Osteocyte (in vitro differentiated cells): ENCODE measurements around the gene QRFP. TPM values are rescaled to one million over a fixed set of nuclear protein-coding genes. Genes with fewer than 3 reads are reported as not detected.

Source experiments
- DNase-seq: peaks from one replicate; pipeline ENCODE4 v3.0.0; 2021; ENCODE audit warnings: mixed read lengths; ENCODE audit not compliant: unreplicated experiment; ENCODE audit errors: extremely low spot score
- H3K27ac Mint-ChIP-seq: one replicate; pipeline ENCODE4 v1.8.0; 2021; ENCODE audit warnings: mild to moderate bottlenecking, mixed read lengths; ENCODE audit not compliant: unreplicated experiment
- H3K27me3 Mint-ChIP-seq: one replicate; pipeline ENCODE4 v1.8.0; 2021; ENCODE audit warnings: mixed read lengths; ENCODE audit not compliant: unreplicated experiment
- H3K36me3 Mint-ChIP-seq: one replicate; pipeline ENCODE4 v1.8.0; 2021; ENCODE audit warnings: mixed read lengths; ENCODE audit not compliant: unreplicated experiment
- H3K4me1 Mint-ChIP-seq: one replicate; pipeline ENCODE4 v1.8.0; 2021; ENCODE audit warnings: mixed read lengths; ENCODE audit not compliant: unreplicated experiment
- H3K4me3 Mint-ChIP-seq: one replicate; pipeline ENCODE4 v1.8.0; 2021; ENCODE audit warnings: mild to moderate bottlenecking, moderate library complexity, mixed read lengths; ENCODE audit not compliant: unreplicated experiment
- H3K9me3 Mint-ChIP-seq: one replicate; pipeline ENCODE4 v1.8.0; 2021; ENCODE audit warnings: mixed read lengths; ENCODE audit not compliant: unreplicated experiment
- CTCF ChIP-seq: fragments of 200-600 bp; sonication (generic); IDR thresholded peaks from 2 replicates; pipeline ENCODE4 v1.5.0; 2021; ENCODE audit warnings: antibody characterized with exemption, mild to moderate bottlenecking, moderate library complexity
- long read RNA-seq: library from polyadenylated mRNA; unstranded; transcript quantifications from one replicate; pipeline ENCODE4 v2.0.0, GENCODE V29; 2021
- total RNA-seq: library from RNA; stranded (reverse); gene quantifications from 2 replicates; pipeline ENCODE4 v1.2.1, GENCODE V29; 2021

QRFP gene
- not detected in 2 replicates for total RNA-seq
- long read RNA-seq, partial matches to known transcripts = 0 of 1 reads
- long read RNA-seq, other reads (novel, unspliced or antisense) = 1 of 1 reads

GRCh38 chr9:130896233-130897014, at the start of gene QRFP:
Gene QRFP (minus strand): TSS chr9:130896812. CDS start chr9:130893838, 2,974 bp downstream.
- Mint-ChIP-seq H3K27me3 (no peaks in the 10 kb centered on the region), H3K4me1 (no peaks in the 10 kb centered on the region), H3K27ac (no peak within 1 kb of the TSS), H3K36me3 (peaks cover 14% of the 10 kb centered on the region), H3K4me3 (no peak within 1 kb of the TSS), H3K9me3 (no peaks in the 10 kb centered on the region)
- TF ChIP-seq CTCF = no peak
- DNase-seq = no peak

DNA sequence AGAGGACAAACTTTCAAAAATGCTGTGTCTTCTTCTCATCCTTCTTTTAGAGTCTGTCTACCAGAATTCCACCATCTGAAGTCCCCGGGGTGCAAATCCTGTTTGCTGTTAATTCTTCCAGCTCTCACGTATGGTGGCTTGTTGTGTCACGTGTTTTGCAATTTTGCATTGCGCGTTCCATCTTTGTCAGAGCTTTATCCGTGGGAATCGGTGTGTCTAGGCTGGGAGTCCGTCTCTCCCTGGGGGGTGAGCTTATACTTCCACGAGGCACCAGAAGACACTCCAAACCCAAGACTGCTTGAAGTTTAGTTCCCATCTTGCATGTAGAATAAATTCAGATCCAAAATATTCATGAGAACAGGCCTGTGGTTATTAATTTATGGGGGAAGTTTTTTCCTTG, 48.6 kb upstream of the QRFP start:
- Mint-ChIP-seq H3K4me3 (no peak overlapping the region), H3K9me3 (no peaks in the 10 kb centered on the region), H3K36me3 (no peaks in the 10 kb centered on the region), H3K27ac (no peak overlapping the region), H3K27me3 (peaks cover 41% of the 10 kb centered on the region), H3K4me1 (peaks cover 19% of the 10 kb centered on the region)
- DNase-seq = no peak
- no peak for TF ChIP-seq CTCF

GRCh38 chr9:130944510-130945058, 48.0 kb upstream of the QRFP start:
- peaks cover 19% of the 10 kb centered on the region for H3K4me1 Mint-ChIP-seq
- no peak for TF ChIP-seq CTCF
- no peak overlapping the region for H3K4me3 Mint-ChIP-seq
- peaks cover 35% of the 10 kb centered on the region for H3K27me3 Mint-ChIP-seq
- peak overlapping the region; percentile 19 for H3K27ac Mint-ChIP-seq
- no peaks in the 10 kb centered on the region for H3K9me3 Mint-ChIP-seq
- no peak for DNase-seq
- no peaks in the 10 kb centered on the region for H3K36me3 Mint-ChIP-seq

GRCh38 chr9:130943777-130944176, 47.2 kb upstream of the QRFP start:
- no peak overlapping the region for H3K27ac Mint-ChIP-seq

More at GRCh38 chr9:130943777-130944176, 47.2 kb upstream of the QRFP start:
- H3K9me3 Mint-ChIP-seq = no peaks in the 10 kb centered on the region
- TF ChIP-seq CTCF = no peak
- no peak overlapping the region for H3K4me3 Mint-ChIP-seq
- DNase-seq = no peak
- H3K36me3 Mint-ChIP-seq = no peaks in the 10 kb centered on the region
- peaks cover 28% of the 10 kb centered on the region for H3K27me3 Mint-ChIP-seq
- H3K4me1 Mint-ChIP-seq = peaks cover 20% of the 10 kb centered on the region
